HEK293 (cell line): ENCODE measurements around the gene RNF223.

Experiments
- CTCF ChIA-PET: fragments of 350-600 bp; formaldehyde crosslinking; extraction: SDS; loops from one replicate; lab custom pipeline; 2021; ENCODE audit warnings: antibody characterized with exemption; lab: Yijun Ruan, JAX
- POLR2A ChIA-PET: fragments of 300-600 bp; formaldehyde crosslinking; extraction: SDS; loops from one replicate; lab custom pipeline; 2020; ENCODE audit warnings: antibody characterized with exemption, inconsistent platforms; lab: Yijun Ruan, JAX
- H3K27ac ChIP-seq: fragments of 200-500 bp; sonication (Bioruptor generic); 2 replicates; pipeline ENCODE4 v1.5.1; 2014; ENCODE audit warnings: low read depth, low read length, control low read depth, inconsistent platforms; ENCODE audit errors: extremely low read depth
- H3K36me3 ChIP-seq, 2 experiments: fragments of 200-500 bp in 1 of 2; sonication (Bioruptor generic) in 1 of 2; 1 replicate in 1 of 2; 2 replicates in 1 of 2; pipeline ENCODE4 v1.5.1; 2014 to 2017; ENCODE audit warnings: inconsistent platforms in 2 of 2, low read length in 2 of 2; ENCODE audit not compliant: control insufficient read depth in 2 of 2, insufficient read depth in 1 of 2
- H3K4me1 ChIP-seq: fragments of 200-500 bp; sonication (Bioruptor generic); 2 replicates; pipeline ENCODE4 v1.5.1; 2014; ENCODE audit warnings: mild to moderate bottlenecking, low read length, inconsistent platforms; ENCODE audit not compliant: control insufficient read depth, insufficient read depth
- H3K4me3 ChIP-seq: 2 replicates; pipeline ENCODE4 v1.5.1; 2011; ENCODE audit warnings: low read depth, mild to moderate bottlenecking, control low read depth, low read length, moderate library complexity
- H3K9me3 ChIP-seq: fragments of 200-500 bp; sonication (Bioruptor generic); 2 replicates; pipeline ENCODE4 v1.5.1; 2014; ENCODE audit warnings: low read depth, low read length, inconsistent platforms; ENCODE audit not compliant: control insufficient read depth, insufficient read depth
- OSR2 ChIP-seq: fragments of 450-650 bp; formaldehyde crosslinking; IDR thresholded peaks from 2 replicates; pipeline ENCODE4 v1.5.1; 2016; ENCODE audit warnings: missing biosample characterization, missing genetic modification characterization
- SALL2 ChIP-seq: fragments of 450-650 bp; formaldehyde crosslinking; IDR thresholded peaks from 2 replicates; pipeline ENCODE4 v1.5.0; 2017; ENCODE audit warnings: missing biosample characterization, mild to moderate bottlenecking, missing genetic modification characterization, borderline replicate concordance
- ZBTB21 ChIP-seq: fragments of 450-650 bp; formaldehyde crosslinking; IDR thresholded peaks from 2 replicates; pipeline ENCODE4 v1.5.1; 2017; ENCODE audit warnings: missing biosample characterization, missing genetic modification characterization
- ZBTB7A ChIP-seq: fragments of 450-650 bp; formaldehyde crosslinking; IDR thresholded peaks from 2 replicates; pipeline ENCODE4 v1.5.1; 2016; ENCODE audit warnings: low read depth, missing biosample characterization, missing genetic modification characterization
- ZNF121 ChIP-seq: fragments of 450-650 bp; formaldehyde crosslinking; IDR thresholded peaks from 2 replicates; pipeline ENCODE4 v1.5.1; 2016; ENCODE audit warnings: missing biosample characterization, missing genetic modification characterization
- ZNF132 ChIP-seq: fragments of 450-650 bp; formaldehyde crosslinking; IDR thresholded peaks from 2 replicates; pipeline ENCODE4 v1.5.1; 2017; ENCODE audit warnings: missing biosample characterization, missing genetic modification characterization, borderline replicate concordance
- ZNF184 ChIP-seq: fragments of 450-650 bp; IDR thresholded peaks from 2 replicates; pipeline ENCODE4 v1.5.1; 2018; ENCODE audit warnings: missing biosample characterization, mild to moderate bottlenecking, missing genetic modification characterization
- ZNF341 ChIP-seq: fragments of 450-650 bp; formaldehyde crosslinking; IDR thresholded peaks from 2 replicates; pipeline ENCODE4; 2016; ENCODE audit warnings: low read depth, missing biosample characterization, missing genetic modification characterization
- ZNF560 ChIP-seq: fragments of 450-650 bp; formaldehyde crosslinking; IDR thresholded peaks from 2 replicates; pipeline ENCODE4 v1.5.1; 2017; ENCODE audit warnings: missing biosample characterization, missing genetic modification characterization, borderline replicate concordance
- ZSCAN30 ChIP-seq: fragments of 450-650 bp; IDR thresholded peaks from 2 replicates; pipeline ENCODE4 v1.5.1; 2018; ENCODE audit warnings: missing biosample characterization, mild to moderate bottlenecking, missing genetic modification characterization, moderate library complexity
- TF ChIP-seq, protein P1 (sequence below): fragments of 450-650 bp; formaldehyde crosslinking; IDR thresholded peaks from 2 replicates; pipeline ENCODE4 v1.5.1; 2016; ENCODE audit warnings: missing biosample characterization, missing genetic modification characterization
- TF ChIP-seq, protein P2 (sequence below): fragments of 450-650 bp; formaldehyde crosslinking; IDR thresholded peaks from 2 replicates; pipeline ENCODE4 v1.5.1; 2016; ENCODE audit warnings: missing biosample characterization, missing genetic modification characterization
- TF ChIP-seq, protein P3 (sequence below): fragments of 450-650 bp; formaldehyde crosslinking; IDR thresholded peaks from 2 replicates; pipeline ENCODE4 v1.5.1; 2016; ENCODE audit warnings: missing biosample characterization, missing genetic modification characterization

RNF223 gene

DNA sequence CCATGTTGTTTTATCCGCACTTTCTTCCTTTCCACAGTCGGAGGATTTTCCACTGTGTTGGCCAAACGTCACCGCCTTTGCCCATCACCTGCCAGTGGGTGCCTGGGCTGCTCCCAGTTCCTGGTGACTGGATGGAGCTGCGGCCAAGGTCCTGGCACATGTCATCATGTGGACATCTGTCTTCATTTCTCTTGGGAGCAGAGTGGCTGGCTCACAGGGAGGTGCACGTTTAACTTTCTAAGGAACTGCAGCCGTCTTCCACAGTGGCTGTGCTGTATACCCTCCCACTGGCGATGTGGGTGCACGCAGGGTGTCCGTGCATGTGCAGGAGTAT, 19.5 kb upstream of the RNF223 start:
- POLR2A ChIA-PET: no interaction called here
- CTCF ChIA-PET: interaction anchor here (0.7 to 0.8 kb wide), 2 partner anchors 28 to 32 kb away, joined by 3 to 4 read pairs; no protein-coding TSS in a partner anchor
- Histone ChIP-seq H3K4me3 (no peak overlapping the region), H3K4me1 (no peaks in the 10 kb centered on the region)
- TF ChIP-seq ZNF341 (tag by site-specific recombination): peak; percentile 55
- TF ChIP-seq ZNF132 (tag by site-specific recombination): no peak
- TF ChIP-seq ZBTB21: no peak
- TF ChIP-seq SALL2 (tag by site-specific recombination): no peak
- TF ChIP-seq, protein P1, sequence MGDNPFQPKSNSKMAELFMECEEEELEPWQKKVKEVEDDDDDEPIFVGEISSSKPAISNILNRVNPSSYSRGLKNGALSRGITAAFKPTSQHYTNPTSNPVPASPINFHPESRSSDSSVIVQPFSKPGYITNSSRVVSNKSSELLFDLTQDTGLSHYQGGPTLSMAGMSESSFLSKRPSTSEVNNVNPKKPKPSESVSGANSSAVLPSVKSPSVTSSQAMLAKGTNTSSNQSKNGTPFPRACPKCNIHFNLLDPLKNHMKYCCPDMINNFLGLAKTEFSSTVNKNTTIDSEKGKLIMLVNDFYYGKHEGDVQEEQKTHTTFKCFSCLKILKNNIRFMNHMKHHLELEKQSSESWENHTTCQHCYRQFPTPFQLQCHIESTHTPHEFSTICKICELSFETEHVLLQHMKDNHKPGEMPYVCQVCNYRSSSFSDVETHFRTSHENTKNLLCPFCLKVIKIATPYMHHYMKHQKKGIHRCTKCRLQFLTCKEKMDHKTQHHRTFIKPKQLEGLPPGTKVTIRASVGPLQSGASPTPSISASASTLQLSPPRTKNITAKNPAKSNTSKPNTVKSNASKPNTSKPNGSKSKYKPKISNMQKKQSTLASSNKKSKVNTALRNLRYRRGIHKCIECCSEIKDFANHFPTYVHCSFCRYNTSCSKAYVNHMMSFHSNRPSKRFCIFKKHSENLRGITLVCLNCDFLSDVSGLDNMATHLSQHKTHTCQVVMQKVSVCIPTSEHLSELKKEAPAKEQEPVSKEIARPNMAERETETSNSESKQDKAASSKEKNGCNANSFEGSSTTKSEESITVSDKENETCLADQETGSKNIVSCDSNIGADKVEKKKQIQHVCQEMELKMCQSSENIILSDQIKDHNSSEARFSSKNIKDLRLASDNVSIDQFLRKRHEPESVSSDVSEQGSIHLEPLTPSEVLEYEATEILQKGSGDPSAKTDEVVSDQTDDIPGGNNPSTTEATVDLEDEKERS (tag by site-specific recombination): no peak
- TF ChIP-seq ZNF121: no peak
- TF ChIP-seq ZNF560 (tag by site-specific recombination): no peak
- no peak for TF ChIP-seq ZBTB7A (tag by site-specific recombination)
- TF ChIP-seq OSR2 (tag by site-specific recombination): no peak
- TF ChIP-seq, all 188 proteins: peak for 1
- no peaks in the 10 kb centered on the region for H3K9me3 ChIP-seq
- no peaks in the 10 kb centered on the region for H3K36me3 ChIP-seq
- H3K27ac ChIP-seq: no peak overlapping the region

DNA sequence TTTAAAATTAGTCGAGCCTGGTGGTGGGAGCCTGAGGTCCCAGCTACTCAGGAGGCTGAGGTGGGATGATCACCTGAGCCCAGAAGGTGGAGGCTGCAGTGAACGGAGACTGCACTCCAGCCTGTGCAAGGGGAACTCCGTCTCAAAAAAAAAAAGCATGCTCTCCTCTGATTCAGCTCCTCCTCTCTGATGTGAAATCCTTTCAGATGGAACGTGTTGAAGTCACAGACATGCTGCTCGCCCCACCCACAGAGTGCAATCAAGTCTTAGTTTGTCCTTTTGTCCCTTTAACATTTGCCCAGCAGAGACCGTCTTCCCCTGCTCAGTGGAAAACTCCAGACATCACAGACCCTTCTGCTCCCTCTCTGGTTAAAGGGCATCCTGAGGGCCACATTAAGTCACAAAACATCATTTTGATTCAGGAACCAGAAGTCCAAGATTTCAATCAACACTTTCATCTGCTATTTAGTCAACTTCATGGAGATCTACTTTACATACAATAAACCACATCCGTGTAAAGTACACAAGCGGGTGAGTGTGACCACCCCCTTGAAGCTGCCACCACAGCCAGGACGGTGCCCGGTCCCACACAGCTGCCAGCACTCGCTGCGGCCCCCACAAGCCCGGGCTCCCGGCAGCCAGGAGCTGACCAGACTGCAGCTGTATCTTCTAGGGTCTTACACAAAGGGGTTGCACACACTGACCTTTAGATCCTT, 18.9 kb upstream of the RNF223 start:
- ChIA-PET CTCF (interaction anchor here (0.7 kb wide), 1 partner anchor 29 kb away, joined by 3 read pairs; no protein-coding TSS in a partner anchor), POLR2A (interaction anchor here (1.0 kb wide), 1 partner anchor 13 kb away, joined by 6 read pairs; no protein-coding TSS in a partner anchor)
- TF ChIP-seq, protein P2, sequence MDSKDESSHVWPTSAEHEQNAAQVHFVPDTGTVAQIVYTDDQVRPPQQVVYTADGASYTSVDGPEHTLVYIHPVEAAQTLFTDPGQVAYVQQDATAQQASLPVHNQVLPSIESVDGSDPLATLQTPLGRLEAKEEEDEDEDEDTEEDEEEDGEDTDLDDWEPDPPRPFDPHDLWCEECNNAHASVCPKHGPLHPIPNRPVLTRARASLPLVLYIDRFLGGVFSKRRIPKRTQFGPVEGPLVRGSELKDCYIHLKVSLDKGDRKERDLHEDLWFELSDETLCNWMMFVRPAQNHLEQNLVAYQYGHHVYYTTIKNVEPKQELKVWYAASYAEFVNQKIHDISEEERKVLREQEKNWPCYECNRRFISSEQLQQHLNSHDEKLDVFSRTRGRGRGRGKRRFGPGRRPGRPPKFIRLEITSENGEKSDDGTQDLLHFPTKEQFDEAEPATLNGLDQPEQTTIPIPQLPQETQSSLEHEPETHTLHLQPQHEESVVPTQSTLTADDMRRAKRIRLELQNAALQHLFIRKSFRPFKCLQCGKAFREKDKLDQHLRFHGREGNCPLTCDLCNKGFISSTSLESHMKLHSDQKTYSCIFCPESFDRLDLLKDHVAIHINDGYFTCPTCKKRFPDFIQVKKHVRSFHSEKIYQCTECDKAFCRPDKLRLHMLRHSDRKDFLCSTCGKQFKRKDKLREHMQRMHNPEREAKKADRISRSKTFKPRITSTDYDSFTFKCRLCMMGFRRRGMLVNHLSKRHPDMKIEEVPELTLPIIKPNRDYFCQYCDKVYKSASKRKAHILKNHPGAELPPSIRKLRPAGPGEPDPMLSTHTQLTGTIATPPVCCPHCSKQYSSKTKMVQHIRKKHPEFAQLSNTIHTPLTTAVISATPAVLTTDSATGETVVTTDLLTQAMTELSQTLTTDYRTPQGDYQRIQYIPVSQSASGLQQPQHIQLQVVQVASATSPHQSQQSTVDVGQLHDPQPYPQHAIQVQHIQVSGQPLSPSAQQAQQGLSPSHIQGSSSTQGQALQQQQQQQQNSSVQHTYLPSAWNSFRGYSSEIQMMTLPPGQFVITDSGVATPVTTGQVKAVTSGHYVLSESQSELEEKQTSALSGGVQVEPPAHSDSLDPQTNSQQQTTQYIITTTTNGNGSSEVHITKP (tag by site-specific recombination): peak; percentile 55; the same call in 1 of the 2 replicates
- TF ChIP-seq ZNF184 (tag by site-specific recombination): no peak
- TF ChIP-seq, protein P3, sequence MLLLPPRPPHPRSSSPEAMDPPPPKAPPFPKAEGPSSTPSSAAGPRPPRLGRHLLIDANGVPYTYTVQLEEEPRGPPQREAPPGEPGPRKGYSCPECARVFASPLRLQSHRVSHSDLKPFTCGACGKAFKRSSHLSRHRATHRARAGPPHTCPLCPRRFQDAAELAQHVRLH (tag by site-specific recombination): no peak
- TF ChIP-seq ZSCAN30 (tag by site-specific recombination): no peak
- H3K4me3 ChIP-seq: no peak overlapping the region
- no peaks in the 10 kb centered on the region for H3K4me1 ChIP-seq
- no peaks in the 10 kb centered on the region for H3K36me3 ChIP-seq
- H3K27ac ChIP-seq: no peak overlapping the region
- H3K9me3 ChIP-seq: no peaks in the 10 kb centered on the region
